GM19452 (cell line): ENCODE data around the gene RANBP3.

ENCODE experiments used
- ATAC-seq: cut with Tn5 transposase; IDR thresholded peaks from one replicate; pipeline ENCODE4 v1.9.1; 2021; ENCODE audit not compliant: unreplicated experiment

RANBP3 gene

GRCh38 chr19:5908773-5909442, 69.0 kb downstream of the RANBP3 start:
- no peak for ATAC-seq

GRCh38 chr19:5907241-5907640, 70.7 kb downstream of the RANBP3 start:
- ATAC-seq, result no peak

GRCh38 chr19:5905114-5905778, 72.7 kb downstream of the RANBP3 start:
- ATAC-seq, result no peak

GRCh38 chr19:5904352-5905113, 73.4 kb downstream of the RANBP3 start, which contains the start of gene VMAC:
Gene VMAC (plus strand): TSS chr19:5904872. CDS start chr19:5904891, 19 bp downstream.
- ATAC-seq, result peak; percentile 76

GRCh38 chr19:5903624-5904351, 74.2 kb downstream of the RANBP3 start, which contains the start of gene NDUFA11:
Gene NDUFA11 (minus strand): TSS chr19:5903790. CDS start chr19:5903708, 82 bp downstream.
- ATAC-seq, result peak; percentile 32

GRCh38 chr19:5903056-5903623, 74.8 kb downstream of the RANBP3 start:
- ATAC-seq, result no peak

- ATAC-seq, result no peak
Measured at GRCh38 chr19:5900976-5901375, 77.0 kb downstream of the RANBP3 start.

- no peak for ATAC-seq
Measured at GRCh38 chr19:5899728-5900526, 78.0 kb downstream of the RANBP3 start.

GRCh38 chr19:5897189-5897969, 80.6 kb downstream of the RANBP3 start:
- no peak for ATAC-seq

- ATAC-seq, result no peak
Measured at GRCh38 chr19:5896365-5897076, 81.4 kb downstream of the RANBP3 start.

- no peak for ATAC-seq
Measured at GRCh38 chr19:5895890-5896289, 82.0 kb downstream of the RANBP3 start.

GRCh38 chr19:5895409-5895808, 82.5 kb downstream of the RANBP3 start:
- no peak for ATAC-seq

- no peak for ATAC-seq
Measured at GRCh38 chr19:5894704-5895349, 83.1 kb downstream of the RANBP3 start.

- ATAC-seq, result no peak
Measured at GRCh38 chr19:5893907-5894703, 83.8 kb downstream of the RANBP3 start.

- no peak for ATAC-seq
Measured at GRCh38 chr19:5893296-5893903, 84.5 kb downstream of the RANBP3 start.

- no peak for ATAC-seq
Measured at GRCh38 chr19:5892772-5893275, 85.1 kb downstream of the RANBP3 start.
